Esophagus squamous epithelium (tissue), 4 donors: ENCODE data around the gene BGLAP.

Experiments used
- POLR2A ChIP-seq, 4 donors: fragments of 450-650 bp; IDR thresholded peaks; one replicate each; pipeline ENCODE4 v1.6.1; 2017; ENCODE audit warnings: antibody characterized with exemption in 4 of 4, mild to moderate bottlenecking in 4 of 4, moderate library complexity in 3 of 4
- TF ChIP-seq, protein P1 (sequence below), 6 experiments: fragments of 450-650 bp in 4 of 6; fragments of 200-600 bp in 2 of 6; sonication (generic) in 2 of 6; IDR thresholded peaks; one replicate each; pipeline ENCODE4 v1.5.1; 2016 to 2019; ENCODE audit warnings: antibody characterized with exemption in 6 of 6, mild to moderate bottlenecking in 4 of 6, moderate library complexity in 4 of 6

DNA sequence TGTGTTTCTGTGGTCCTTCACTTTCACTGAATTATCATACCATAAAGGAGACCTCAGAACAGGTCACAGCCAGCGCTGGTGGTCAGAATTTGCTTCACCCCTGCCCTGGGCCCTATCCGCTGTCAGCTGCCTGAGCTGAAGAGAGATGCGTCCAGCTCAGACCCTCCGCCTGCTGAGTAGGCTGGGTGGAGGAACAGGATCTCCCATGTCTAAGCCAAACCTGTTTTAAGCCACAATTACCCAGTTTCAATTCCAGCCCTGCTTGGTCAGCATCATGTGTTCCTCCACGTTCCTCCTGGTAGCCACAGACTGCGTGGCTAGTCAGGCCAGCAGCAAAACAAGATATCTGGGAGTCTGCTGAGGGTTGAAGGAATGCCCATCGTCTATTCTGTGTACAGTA, 13.5 kb upstream of the BGLAP start:
- TF ChIP-seq, protein P1, sequence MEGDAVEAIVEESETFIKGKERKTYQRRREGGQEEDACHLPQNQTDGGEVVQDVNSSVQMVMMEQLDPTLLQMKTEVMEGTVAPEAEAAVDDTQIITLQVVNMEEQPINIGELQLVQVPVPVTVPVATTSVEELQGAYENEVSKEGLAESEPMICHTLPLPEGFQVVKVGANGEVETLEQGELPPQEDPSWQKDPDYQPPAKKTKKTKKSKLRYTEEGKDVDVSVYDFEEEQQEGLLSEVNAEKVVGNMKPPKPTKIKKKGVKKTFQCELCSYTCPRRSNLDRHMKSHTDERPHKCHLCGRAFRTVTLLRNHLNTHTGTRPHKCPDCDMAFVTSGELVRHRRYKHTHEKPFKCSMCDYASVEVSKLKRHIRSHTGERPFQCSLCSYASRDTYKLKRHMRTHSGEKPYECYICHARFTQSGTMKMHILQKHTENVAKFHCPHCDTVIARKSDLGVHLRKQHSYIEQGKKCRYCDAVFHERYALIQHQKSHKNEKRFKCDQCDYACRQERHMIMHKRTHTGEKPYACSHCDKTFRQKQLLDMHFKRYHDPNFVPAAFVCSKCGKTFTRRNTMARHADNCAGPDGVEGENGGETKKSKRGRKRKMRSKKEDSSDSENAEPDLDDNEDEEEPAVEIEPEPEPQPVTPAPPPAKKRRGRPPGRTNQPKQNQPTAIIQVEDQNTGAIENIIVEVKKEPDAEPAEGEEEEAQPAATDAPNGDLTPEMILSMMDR (IDR thresholded peaks at IDR 0.05): no peak
- TF ChIP-seq POLR2A (IDR thresholded peaks at IDR 0.05): no peak
